Trophoblast cell (in vitro differentiated cells and primary cell): ENCODE results near the gene ADARB2.

Experiments used
- DNase-seq, 2 donors: peaks; one replicate each; pipeline ENCODE4 v3.0.0-alpha.2; 2016
- H2AFZ ChIP-seq: 2 replicates; pipeline ENCODE4 v1.6.1; 2013; ENCODE audit warnings: low read length, moderate library complexity, mild to moderate bottlenecking; ENCODE audit not compliant: insufficient read depth, poor library complexity
- H2AK5ac ChIP-seq: 2 replicates; pipeline ENCODE4 v1.6.1; 2013; ENCODE audit warnings: mild to moderate bottlenecking, low read length
- H2BK120ac ChIP-seq: 2 replicates; pipeline ENCODE4 v1.6.1; 2013; ENCODE audit warnings: low read length, mild to moderate bottlenecking, moderate library complexity; ENCODE audit not compliant: insufficient read depth, poor library complexity
- H2BK12ac ChIP-seq: 2 replicates; pipeline ENCODE4 v1.6.1; 2013; ENCODE audit warnings: mild to moderate bottlenecking, low read length, moderate library complexity
- H2BK5ac ChIP-seq: 2 replicates; pipeline ENCODE4 v1.6.1; 2013; ENCODE audit warnings: low read length, low read depth, moderate library complexity, mild to moderate bottlenecking; ENCODE audit not compliant: poor library complexity
- H3K14ac ChIP-seq: 2 replicates; pipeline ENCODE4 v1.6.1; 2013; ENCODE audit warnings: mild to moderate bottlenecking, low read length
- H3K18ac ChIP-seq: 2 replicates; pipeline ENCODE4 v1.6.1; 2013; ENCODE audit warnings: mild to moderate bottlenecking, low read length
- H3K23ac ChIP-seq: 2 replicates; pipeline ENCODE4 v1.6.1; 2013; ENCODE audit warnings: low read length
- H3K27ac ChIP-seq: 2 replicates; pipeline ENCODE4 v1.5.1; 2013; ENCODE audit warnings: low read depth, mild to moderate bottlenecking, inconsistent platforms, low read length, moderate library complexity
- H3K27me3 ChIP-seq: 2 replicates; pipeline ENCODE4 v1.6.1; 2013; ENCODE audit warnings: inconsistent platforms, mild to moderate bottlenecking, low read length, moderate library complexity; ENCODE audit not compliant: insufficient read depth
- H3K36me3 ChIP-seq, 2 experiments: 1 replicate in 1 of 2; 2 replicates in 1 of 2; pipeline ENCODE4 v1.6.1; 2013; ENCODE audit warnings: low read length in 2 of 2, mild to moderate bottlenecking in 2 of 2, moderate library complexity in 1 of 2; ENCODE audit not compliant: insufficient read depth in 2 of 2, control insufficient read depth in 1 of 2
- H3K4ac ChIP-seq: 2 replicates; pipeline ENCODE4 v1.6.1; 2013; ENCODE audit warnings: low read depth, mild to moderate bottlenecking, low read length, moderate library complexity
- H3K4me1 ChIP-seq, 2 experiments: 1 replicate in 1 of 2; 2 replicates in 1 of 2; pipeline ENCODE4 v1.6.1; 2013; ENCODE audit warnings: low read length in 2 of 2, mild to moderate bottlenecking in 2 of 2, moderate library complexity in 1 of 2; ENCODE audit not compliant: insufficient read depth in 2 of 2, control insufficient read depth in 1 of 2
- H3K4me2 ChIP-seq: 2 replicates; pipeline ENCODE4 v1.6.1; 2013; ENCODE audit warnings: inconsistent platforms, mild to moderate bottlenecking, low read length, moderate library complexity
- H3K4me3 ChIP-seq: 2 replicates; pipeline ENCODE4 v1.5.1; 2013; ENCODE audit warnings: mild to moderate bottlenecking, low read depth, low read length, inconsistent platforms
- H3K79me1 ChIP-seq: one replicate; pipeline ENCODE4 v1.6.1; 2013; ENCODE audit warnings: low read length
- H3K79me2 ChIP-seq: 2 replicates; pipeline ENCODE4 v1.6.1; 2013; ENCODE audit warnings: low read length, mild to moderate bottlenecking; ENCODE audit not compliant: control insufficient read depth, insufficient read depth, poor library complexity
- H3K9ac ChIP-seq: 2 replicates; pipeline ENCODE4 v1.6.1; 2013; ENCODE audit warnings: mild to moderate bottlenecking, low read length
- H3K9me3 ChIP-seq: 2 replicates; pipeline ENCODE4 v1.6.1; 2013; ENCODE audit warnings: low read depth, mild to moderate bottlenecking, control low read depth, inconsistent platforms, low read length; ENCODE audit not compliant: insufficient read depth
- H4K12ac ChIP-seq: 2 replicates; pipeline ENCODE4 v1.6.1; 2013; ENCODE audit warnings: low read depth, mild to moderate bottlenecking, low read length, moderate library complexity
- H4K8ac ChIP-seq: 2 replicates; pipeline ENCODE4 v1.6.1; 2013; ENCODE audit warnings: low read depth, mild to moderate bottlenecking, low read length, moderate library complexity
- H4K91ac ChIP-seq: one replicate; pipeline ENCODE4 v1.6.1; 2013; ENCODE audit warnings: low read depth, mild to moderate bottlenecking, low read length, moderate library complexity
- WGBS: extraction: QIAGEN DNeasy Blood & Tissue Kit; methylation state at CpG from one replicate; pipeline ENCODE4 v1.1.7; 2013; ENCODE audit warnings: missing lambda C conversion rate; ENCODE audit not compliant: insufficient read length, insufficient coverage; ENCODE audit errors: extremely low coverage; 5-methylcytosine and 5-hydroxymethylcytosine counted together

ADARB2 gene

DNA sequence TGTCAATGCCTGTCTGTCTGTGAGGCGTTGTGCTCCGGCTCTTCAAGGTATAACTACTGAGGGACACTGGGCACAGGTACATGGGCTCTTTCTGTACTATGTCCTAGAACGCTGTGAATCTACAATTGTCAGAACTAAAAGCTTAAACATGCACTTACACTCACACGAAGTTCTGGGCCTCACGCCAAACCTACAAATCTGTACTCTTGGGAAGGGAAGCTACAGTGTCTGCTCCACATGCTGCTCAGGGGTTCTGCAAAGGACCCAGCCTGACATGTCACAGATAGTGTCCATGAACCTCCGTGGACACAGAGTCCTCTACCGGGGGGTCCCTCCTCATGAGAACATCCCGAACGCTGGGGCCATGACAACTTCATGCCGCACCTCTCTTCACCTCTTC lies 412.4 kb downstream of the ADARB2 start:
- H4K8ac ChIP-seq: no peak overlapping the region
- H4K91ac ChIP-seq: no peak overlapping the region
- H3K27ac ChIP-seq: no peak overlapping the region
- H3K79me2 ChIP-seq: no peaks in the 10 kb centered on the region
- H3K27me3 ChIP-seq: no peaks in the 10 kb centered on the region
- no peak overlapping the region for H4K12ac ChIP-seq
- no peaks in the 10 kb centered on the region for H3K36me3 ChIP-seq
- H3K4me1 ChIP-seq: no peaks in the 10 kb centered on the region
- no peak overlapping the region for H3K14ac ChIP-seq
- H3K4ac ChIP-seq: no peak overlapping the region
- H2BK12ac ChIP-seq: no peak overlapping the region
- H3K4me2 ChIP-seq: no peak overlapping the region
- no peak overlapping the region for H3K4me3 ChIP-seq
- no peak overlapping the region for H3K9ac ChIP-seq
- H3K79me1 ChIP-seq: no peaks in the 10 kb centered on the region
- H3K23ac ChIP-seq: no peak overlapping the region
- H2AK5ac ChIP-seq: no peak overlapping the region
- no peak overlapping the region for H2AFZ ChIP-seq
- DNase-seq: no peak
- H2BK5ac ChIP-seq: no peak overlapping the region
- no peak overlapping the region for H2BK120ac ChIP-seq
- H3K18ac ChIP-seq: no peak overlapping the region
- peaks cover 2% of the 10 kb centered on the region for H3K9me3 ChIP-seq
- no CpG with 5 or more reads among the region's 10 CpGs for WGBS

DNA sequence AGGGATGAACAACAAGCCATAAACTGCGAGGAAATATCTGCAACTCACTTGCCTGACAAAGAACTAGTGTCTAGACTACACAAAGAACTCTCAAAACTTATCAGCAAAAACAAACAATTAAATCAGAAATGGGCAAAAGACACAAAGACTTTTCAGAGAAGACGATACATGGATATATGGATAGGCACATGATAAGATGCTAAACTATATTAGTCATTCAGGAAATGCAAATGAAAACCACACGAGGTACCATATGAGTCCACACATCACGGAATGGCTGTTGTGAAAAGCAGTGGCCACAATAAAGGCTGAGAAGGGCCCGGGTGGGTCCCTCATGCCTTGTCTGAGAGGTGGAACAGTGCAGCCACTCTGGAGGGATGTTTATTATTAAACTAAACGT lies 413.4 kb downstream of the ADARB2 start:
- H4K12ac ChIP-seq: no peak overlapping the region
- H3K4me1 ChIP-seq: no peaks in the 10 kb centered on the region
- no peak overlapping the region for H3K14ac ChIP-seq
- H3K18ac ChIP-seq: no peak overlapping the region
- no peak for DNase-seq
- WGBS: no CpG with 5 or more reads among the region's 6 CpGs
- H2AFZ ChIP-seq: no peak overlapping the region
- no peaks in the 10 kb centered on the region for H3K27me3 ChIP-seq
- no peak overlapping the region for H3K4ac ChIP-seq
- H3K36me3 ChIP-seq: no peaks in the 10 kb centered on the region
- no peaks in the 10 kb centered on the region for H3K79me2 ChIP-seq
- H2BK120ac ChIP-seq: no peak overlapping the region
- peaks cover 3% of the 10 kb centered on the region for H3K9me3 ChIP-seq
- H3K27ac ChIP-seq: no peak overlapping the region
- H4K91ac ChIP-seq: no peak overlapping the region
- no peak overlapping the region for H4K8ac ChIP-seq
- H3K79me1 ChIP-seq: no peaks in the 10 kb centered on the region
- no peak overlapping the region for H3K23ac ChIP-seq
- no peak overlapping the region for H3K4me3 ChIP-seq
- no peak overlapping the region for H2BK5ac ChIP-seq
- no peak overlapping the region for H3K4me2 ChIP-seq
- no peak overlapping the region for H2BK12ac ChIP-seq
- no peak overlapping the region for H2AK5ac ChIP-seq
- H3K9ac ChIP-seq: no peak overlapping the region

DNA sequence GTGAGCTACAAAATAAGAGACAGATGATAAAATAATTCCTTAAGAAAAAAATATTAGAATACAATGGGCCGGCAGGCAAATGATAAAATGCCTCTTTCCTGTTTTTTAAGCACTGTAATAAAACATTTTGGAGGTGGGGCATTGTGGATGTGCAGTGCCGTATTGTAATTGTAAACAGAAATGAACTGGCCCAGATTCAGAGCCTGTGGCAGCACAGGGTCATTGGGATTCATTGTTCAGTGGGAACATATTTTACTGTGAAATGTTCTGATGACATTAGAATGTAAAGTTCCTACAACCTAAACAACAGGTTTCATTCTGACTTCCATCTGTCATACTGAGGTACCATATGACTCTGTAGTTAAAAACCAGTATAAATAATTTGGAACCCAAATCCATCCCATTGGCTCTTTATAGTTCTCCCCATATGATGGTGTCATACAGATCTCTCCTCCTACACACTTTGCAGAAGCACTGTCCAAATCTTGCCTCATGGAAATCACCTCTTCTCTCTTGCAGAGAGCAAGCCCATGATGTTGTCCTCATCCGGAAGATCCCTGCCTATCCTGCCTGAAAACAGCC lies 416.5 kb downstream of the ADARB2 start:
- WGBS: no CpG with 5 or more reads among the region's 3 CpGs
- Histone ChIP-seq H3K27ac (no peak overlapping the region), H3K18ac (no peak overlapping the region), H2BK12ac (no peak overlapping the region), H3K79me2 (no peaks in the 10 kb centered on the region), H3K4me2 (no peak overlapping the region), H3K27me3 (no peaks in the 10 kb centered on the region), H3K9me3 (peaks cover 2% of the 10 kb centered on the region), H3K36me3 (no peaks in the 10 kb centered on the region), H3K23ac (no peak overlapping the region), H3K4me3 (no peak overlapping the region), H3K79me1 (no peaks in the 10 kb centered on the region), H3K4me1 (no peaks in the 10 kb centered on the region), H4K91ac (no peak overlapping the region), H2BK120ac (no peak overlapping the region), H4K8ac (no peak overlapping the region), H4K12ac (no peak overlapping the region), H3K9ac (no peak overlapping the region), H3K4ac (no peak overlapping the region), H2AK5ac (no peak overlapping the region), H2AFZ (no peak overlapping the region), H3K14ac (no peak overlapping the region), H2BK5ac (no peak overlapping the region)
- DNase-seq: no peak

DNA sequence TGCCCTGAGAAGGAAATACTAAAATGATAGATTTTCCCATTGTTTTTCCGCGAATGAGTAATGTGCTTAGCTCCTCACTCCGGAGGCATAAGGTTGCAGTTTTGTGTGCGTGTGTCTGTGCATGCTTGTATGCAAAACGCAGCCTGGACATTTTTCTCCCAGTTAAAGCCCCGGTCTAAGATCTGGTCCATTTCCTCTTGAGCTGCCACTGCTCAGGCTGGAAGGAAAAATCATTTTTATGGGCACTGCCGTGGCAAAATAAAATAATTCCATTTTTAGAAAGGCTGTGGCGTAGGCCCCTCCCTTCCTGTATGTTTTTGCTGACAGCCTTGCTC lies 420.5 kb downstream of the ADARB2 start:
- Histone ChIP-seq H3K27ac (no peak overlapping the region), H2BK120ac (no peak overlapping the region), H3K14ac (no peak overlapping the region), H3K23ac (no peak overlapping the region), H2AK5ac (no peak overlapping the region), H2BK5ac (no peak overlapping the region), H3K4me2 (no peak overlapping the region), H3K79me1 (no peaks in the 10 kb centered on the region), H3K27me3 (no peaks in the 10 kb centered on the region), H3K9me3 (peaks cover 3% of the 10 kb centered on the region), H3K4me1 (no peaks in the 10 kb centered on the region), H3K4ac (no peak overlapping the region), H4K8ac (no peak overlapping the region), H3K36me3 (no peaks in the 10 kb centered on the region), H2BK12ac (no peak overlapping the region), H3K4me3 (no peak overlapping the region), H3K18ac (no peak overlapping the region), H4K12ac (no peak overlapping the region), H4K91ac (no peak overlapping the region), H3K9ac (no peak overlapping the region), H3K79me2 (no peaks in the 10 kb centered on the region), H2AFZ (no peak overlapping the region)
- no CpG with 5 or more reads among the region's 8 CpGs for WGBS
- DNase-seq: no peak
